ENCODE data around the gene FAP. TPM values are rescaled to one million over a fixed set of nuclear protein-coding genes. Genes with fewer than 3 reads are reported as not detected.

FAP gene
- total RNA-seq, 1 donor from 2014 or later: not detected

Other genes starting within 250 kb of the FAP start
- 65.4 and 68.0 TPM in 2 replicates for gene DPP4, start 169.2 kb downstream of the FAP start, total RNA-seq
- gene GCG, start 91.2 kb downstream of the FAP start, total RNA-seq: not detected in 2 replicates
- gene IFIH1, start 75.2 kb upstream of the FAP start, total RNA-seq: 22.5 and 26.3 TPM in 2 replicates
- 13.6 and 16.2 TPM in 2 replicates for gene GCA, start 100.7 kb upstream of the FAP start, total RNA-seq